ENCODE results near the gene SSUH2.

The SSUH2 gene

GRCh38 chr3:8638994-8639658 lies 5.5 kb downstream of the SSUH2 start:
- no peaks in the 10 kb centered on the region for H3K79me2 ChIP-seq (ENCODE audit: insufficient read depth, low read length)
- H2AFZ ChIP-seq (ENCODE audit: low read depth, low read length, severe bottlenecking) = no peak overlapping the region
- H3K4me3 ChIP-seq (ENCODE audit: insufficient read depth, low read length, poor library complexity, severe bottlenecking) = no peak overlapping the region
- no peaks in the 10 kb centered on the region for H3K9me3 ChIP-seq (ENCODE audit: insufficient read depth, low read length)
- H3K27me3 ChIP-seq (ENCODE audit: low read length) = no peaks in the 10 kb centered on the region
- H3K27ac ChIP-seq (ENCODE audit: low read depth, low read length) = no peak overlapping the region
- H3K36me3 ChIP-seq (ENCODE audit: low read length) = no peaks in the 10 kb centered on the region
- no peak overlapping the region for H3K4me2 ChIP-seq (ENCODE audit: low read depth, low read length, poor library complexity, severe bottlenecking)
- no peak overlapping the region for H3K9ac ChIP-seq (ENCODE audit: low read length)
- no peaks in the 10 kb centered on the region for H3F3A ChIP-seq (ENCODE audit: insufficient read depth)
- no peaks in the 10 kb centered on the region for H4K20me1 ChIP-seq (ENCODE audit: low read depth, low read length)
- TF ChIP-seq, protein P1, sequence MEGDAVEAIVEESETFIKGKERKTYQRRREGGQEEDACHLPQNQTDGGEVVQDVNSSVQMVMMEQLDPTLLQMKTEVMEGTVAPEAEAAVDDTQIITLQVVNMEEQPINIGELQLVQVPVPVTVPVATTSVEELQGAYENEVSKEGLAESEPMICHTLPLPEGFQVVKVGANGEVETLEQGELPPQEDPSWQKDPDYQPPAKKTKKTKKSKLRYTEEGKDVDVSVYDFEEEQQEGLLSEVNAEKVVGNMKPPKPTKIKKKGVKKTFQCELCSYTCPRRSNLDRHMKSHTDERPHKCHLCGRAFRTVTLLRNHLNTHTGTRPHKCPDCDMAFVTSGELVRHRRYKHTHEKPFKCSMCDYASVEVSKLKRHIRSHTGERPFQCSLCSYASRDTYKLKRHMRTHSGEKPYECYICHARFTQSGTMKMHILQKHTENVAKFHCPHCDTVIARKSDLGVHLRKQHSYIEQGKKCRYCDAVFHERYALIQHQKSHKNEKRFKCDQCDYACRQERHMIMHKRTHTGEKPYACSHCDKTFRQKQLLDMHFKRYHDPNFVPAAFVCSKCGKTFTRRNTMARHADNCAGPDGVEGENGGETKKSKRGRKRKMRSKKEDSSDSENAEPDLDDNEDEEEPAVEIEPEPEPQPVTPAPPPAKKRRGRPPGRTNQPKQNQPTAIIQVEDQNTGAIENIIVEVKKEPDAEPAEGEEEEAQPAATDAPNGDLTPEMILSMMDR (IDR thresholded peaks at IDR 0.05; ENCODE audit: insufficient read depth, low read length, poor library complexity, severe bottlenecking) = no peak
- no peak for TF ChIP-seq EZH2phosphoT487 (conservative IDR thresholded peaks at IDR 0.05; ENCODE audit: low read length)
- H3K9me2 ChIP-seq (replicated peaks; ENCODE audit: insufficient read depth, low read length) = no peaks in the 10 kb centered on the region

DNA sequence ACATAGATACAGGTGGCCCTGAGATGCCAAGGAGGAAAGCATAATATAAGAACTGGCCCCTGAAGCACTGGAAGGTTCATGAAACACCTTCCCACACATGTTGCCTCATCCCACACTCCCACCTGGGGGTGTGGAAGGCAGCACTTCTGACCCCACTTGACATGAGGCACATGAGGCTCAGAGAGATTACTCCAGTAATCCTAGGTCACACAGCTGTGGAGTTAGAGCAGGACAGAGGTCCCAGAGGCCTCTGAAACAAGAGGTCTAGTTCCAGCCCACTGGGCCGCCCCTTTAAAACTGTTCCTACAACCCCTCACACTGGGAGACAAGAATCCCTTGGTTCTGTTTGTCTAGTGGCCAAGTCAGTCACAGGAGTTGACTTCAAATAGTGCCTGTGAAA lies 7.2 kb downstream of the SSUH2 start:
- Histone ChIP-seq H3K9me2 (replicated peaks; ENCODE audit: insufficient read depth, low read length) (no peaks in the 10 kb centered on the region), H3F3A (ENCODE audit: insufficient read depth) (no peaks in the 10 kb centered on the region), H3K4me3 (ENCODE audit: insufficient read depth, low read length, poor library complexity, severe bottlenecking) (no peak overlapping the region), H3K4me2 (ENCODE audit: low read depth, low read length, poor library complexity, severe bottlenecking) (no peak overlapping the region), H3K79me2 (ENCODE audit: insufficient read depth, low read length) (no peaks in the 10 kb centered on the region), H3K36me3 (ENCODE audit: low read length) (no peaks in the 10 kb centered on the region), H3K9ac (ENCODE audit: low read length) (no peak overlapping the region), H3K9me3 (ENCODE audit: insufficient read depth, low read length) (no peaks in the 10 kb centered on the region), H2AFZ (ENCODE audit: low read depth, low read length, severe bottlenecking) (no peak overlapping the region), H3K27ac (ENCODE audit: low read depth, low read length) (no peak overlapping the region), H3K27me3 (ENCODE audit: low read length) (no peaks in the 10 kb centered on the region), H4K20me1 (ENCODE audit: low read depth, low read length) (no peaks in the 10 kb centered on the region)
- TF ChIP-seq EZH2phosphoT487 (conservative IDR thresholded peaks at IDR 0.05; ENCODE audit: low read length) = no peak
- TF ChIP-seq, protein P1 (IDR thresholded peaks at IDR 0.05; ENCODE audit: insufficient read depth, low read length, poor library complexity, severe bottlenecking) = no peak

GRCh38 chr3:8635631-8636030 lies 9.0 kb downstream of the SSUH2 start:
- no peaks in the 10 kb centered on the region for H3F3A ChIP-seq (ENCODE audit: insufficient read depth)
- H3K79me2 ChIP-seq (ENCODE audit: insufficient read depth, low read length) = no peaks in the 10 kb centered on the region
- H3K27me3 ChIP-seq (ENCODE audit: low read length) = no peaks in the 10 kb centered on the region
- no peaks in the 10 kb centered on the region for H3K36me3 ChIP-seq (ENCODE audit: low read length)
- no peaks in the 10 kb centered on the region for H3K9me2 ChIP-seq (replicated peaks; ENCODE audit: insufficient read depth, low read length)
- no peaks in the 10 kb centered on the region for H4K20me1 ChIP-seq (ENCODE audit: low read depth, low read length)
- TF ChIP-seq EZH2phosphoT487 (conservative IDR thresholded peaks at IDR 0.05; ENCODE audit: low read length) = no peak
- no peak overlapping the region for H3K27ac ChIP-seq (ENCODE audit: low read depth, low read length)
- H3K4me2 ChIP-seq (ENCODE audit: low read depth, low read length, poor library complexity, severe bottlenecking) = no peak overlapping the region
- no peak overlapping the region for H3K9ac ChIP-seq (ENCODE audit: low read length)
- H2AFZ ChIP-seq (ENCODE audit: low read depth, low read length, severe bottlenecking) = no peak overlapping the region
- no peak overlapping the region for H3K4me3 ChIP-seq (ENCODE audit: insufficient read depth, low read length, poor library complexity, severe bottlenecking)
- no peaks in the 10 kb centered on the region for H3K9me3 ChIP-seq (ENCODE audit: insufficient read depth, low read length)

DNA sequence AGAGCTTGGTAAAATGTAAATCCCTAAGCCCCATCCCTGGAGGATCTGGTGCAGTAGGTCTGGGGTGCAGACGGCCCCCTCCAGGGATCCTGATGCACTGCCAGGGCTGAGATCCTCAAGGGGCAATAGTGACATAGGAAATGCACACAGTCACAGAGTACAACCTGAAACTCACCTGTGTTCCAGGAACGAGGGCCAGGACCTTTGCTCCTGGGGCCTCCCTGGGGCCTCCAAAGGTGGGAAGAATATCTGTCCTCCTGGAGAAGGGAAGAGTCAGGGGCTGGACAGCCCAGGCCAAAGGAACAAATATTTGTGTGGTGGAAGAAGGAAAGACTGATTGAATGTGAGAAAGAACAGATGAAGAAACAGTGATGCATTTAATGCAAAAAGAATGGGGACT lies 9.5 kb downstream of the SSUH2 start:
- TF ChIP-seq, protein P1 (IDR thresholded peaks at IDR 0.05; ENCODE audit: insufficient read depth, low read length, poor library complexity, severe bottlenecking) = no peak
- no peak for TF ChIP-seq EZH2phosphoT487 (conservative IDR thresholded peaks at IDR 0.05; ENCODE audit: low read length)
- Histone ChIP-seq H3K4me2 (ENCODE audit: low read depth, low read length, poor library complexity, severe bottlenecking) (no peak overlapping the region), H3K9me2 (replicated peaks; ENCODE audit: insufficient read depth, low read length) (no peaks in the 10 kb centered on the region), H3F3A (ENCODE audit: insufficient read depth) (no peaks in the 10 kb centered on the region), H3K36me3 (ENCODE audit: low read length) (no peaks in the 10 kb centered on the region), H4K20me1 (ENCODE audit: low read depth, low read length) (no peaks in the 10 kb centered on the region), H3K79me2 (ENCODE audit: insufficient read depth, low read length) (no peaks in the 10 kb centered on the region), H3K4me3 (ENCODE audit: insufficient read depth, low read length, poor library complexity, severe bottlenecking) (no peak overlapping the region), H3K27me3 (ENCODE audit: low read length) (no peaks in the 10 kb centered on the region), H3K27ac (ENCODE audit: low read depth, low read length) (no peak overlapping the region), H3K9me3 (ENCODE audit: insufficient read depth, low read length) (no peaks in the 10 kb centered on the region), H3K9ac (ENCODE audit: low read length) (no peak overlapping the region), H2AFZ (ENCODE audit: low read depth, low read length, severe bottlenecking) (no peak overlapping the region)

All from SU-DHL-6 (cell line).